Adrenal gland (tissue), 5 donors: ENCODE measurements around the gene HTRA3.

ENCODE experiments used
- CTCF ChIP-seq, 6 experiments: fragments of 450-650 bp in 4 of 6; fragments of 200-600 bp in 2 of 6; sonication (generic) in 1 of 6; IDR thresholded peaks; 1 replicate in 5 of 6; 2 replicates in 1 of 6; pipeline versions ENCODE4 v1.5.1 to v1.8.0; 2016 to 2021; ENCODE audit warnings: antibody characterized with exemption in 6 of 6, mild to moderate bottlenecking in 2 of 6, moderate library complexity in 1 of 6
- POLR2A ChIP-seq, 2 donors: fragments of 450-650 bp; IDR thresholded peaks; one replicate each; pipeline ENCODE4 v1.6.1; 2017; ENCODE audit warnings: antibody characterized with exemption in 2 of 2, mild to moderate bottlenecking in 2 of 2, moderate library complexity in 1 of 2
- donor health status: DM: no; HTN: no; CAD: no.

- no peak for TF ChIP-seq POLR2A (IDR thresholded peaks at IDR 0.05)
- no peak for TF ChIP-seq CTCF (IDR thresholded peaks at IDR 0.05)
These were observed 20.6 kb downstream of the HTRA3 start for GRCh38 chr4:8289956-8290700.
